ENCODE measurements around the gene GNB1L.
"Not testable (repeated sequence)": the region's sequence is repeated elsewhere in the genome, so short reads cannot be mapped to it uniquely, and the experiment has no call there.

Gene GNB1L

DNA sequence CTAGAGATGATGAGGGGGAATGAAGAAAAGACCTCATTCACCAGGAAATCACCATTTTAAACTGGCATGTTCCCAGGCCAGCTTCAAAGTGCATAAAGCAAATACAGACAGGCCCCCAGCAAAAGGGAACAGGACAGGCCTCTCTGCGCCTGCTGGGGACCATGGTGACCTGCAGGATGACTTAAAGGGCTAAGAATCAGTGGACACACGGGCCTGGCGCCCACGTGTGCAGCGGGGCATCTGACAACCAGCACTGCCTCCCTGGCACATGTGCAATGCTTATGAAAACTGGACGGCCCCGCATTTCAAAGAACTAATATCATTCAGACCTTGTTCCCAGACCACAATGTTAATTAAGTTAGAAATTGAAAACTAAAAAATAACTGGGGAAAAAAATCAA, 58.5 kb downstream of the GNB1L start:
- DNase-seq (ENCODE audit: low read depth, low spot score), result no peak

DNA sequence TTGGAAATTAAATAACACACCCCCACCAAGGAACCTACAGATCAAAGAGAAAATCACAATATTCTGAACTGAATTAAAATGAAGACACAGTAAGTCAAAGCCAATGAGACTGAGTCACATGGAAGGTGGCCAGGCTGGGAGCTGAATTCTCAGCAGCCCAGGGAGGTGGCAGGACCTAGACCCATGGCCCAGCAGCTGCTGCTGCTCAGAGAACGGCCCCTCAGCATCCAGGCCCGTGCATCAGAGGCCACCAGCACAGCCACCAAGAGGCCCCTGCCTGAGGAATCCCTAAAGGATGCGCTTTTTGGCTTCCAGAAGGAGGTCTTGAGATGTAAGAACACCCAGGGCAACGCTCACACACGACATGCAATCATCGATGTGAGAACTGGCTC, 59.1 kb downstream of the GNB1L start:
- DNase-seq (ENCODE audit: low read depth, low spot score), result no peak

DNA sequence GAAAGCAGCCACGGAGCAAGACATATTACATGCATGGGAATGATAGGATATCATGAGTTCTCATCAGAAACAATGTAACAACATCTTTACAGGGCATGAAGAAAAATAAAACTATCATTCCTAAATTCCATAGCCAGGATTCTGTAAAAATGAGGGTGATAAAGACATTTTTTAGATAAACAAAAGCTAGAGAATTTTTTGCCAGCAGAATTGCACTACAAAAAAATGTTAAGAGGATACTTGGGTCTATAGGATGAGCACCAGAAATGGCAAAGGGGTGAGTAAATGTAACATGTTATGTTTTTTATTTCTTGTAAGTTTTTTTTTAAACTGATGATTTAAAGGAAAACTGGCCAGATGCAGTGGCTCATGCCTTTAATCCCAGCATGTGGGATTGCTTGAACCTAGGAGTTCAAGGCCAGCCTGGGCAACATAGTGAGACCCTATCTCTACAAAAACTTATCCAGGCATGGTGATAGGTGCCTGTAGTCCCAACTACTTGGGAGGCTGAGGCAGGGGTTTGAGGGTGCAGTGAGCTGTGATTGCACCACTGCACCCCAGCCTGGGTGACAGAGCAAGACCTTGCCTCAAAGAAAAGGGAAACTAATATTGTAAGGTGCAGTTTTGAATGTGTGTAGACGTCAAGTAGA, 60.9 kb downstream of the GNB1L start:
- DNase-seq (ENCODE audit: low read depth, low spot score), result no peak

GRCh38 chr22:19793161-19793560, 61.5 kb downstream of the GNB1L start:
- no peak for DNase-seq (ENCODE audit: low read depth, low spot score)

GRCh38 chr22:19792383-19792896, 62.2 kb downstream of the GNB1L start:
- DNase-seq (ENCODE audit: low read depth, low spot score), result not testable (repeated sequence)

- DNase-seq (ENCODE audit: low read depth, low spot score), result no peak
These were observed 62.8 kb downstream of the GNB1L start for GRCh38 chr22:19791894-19792293.

DNA sequence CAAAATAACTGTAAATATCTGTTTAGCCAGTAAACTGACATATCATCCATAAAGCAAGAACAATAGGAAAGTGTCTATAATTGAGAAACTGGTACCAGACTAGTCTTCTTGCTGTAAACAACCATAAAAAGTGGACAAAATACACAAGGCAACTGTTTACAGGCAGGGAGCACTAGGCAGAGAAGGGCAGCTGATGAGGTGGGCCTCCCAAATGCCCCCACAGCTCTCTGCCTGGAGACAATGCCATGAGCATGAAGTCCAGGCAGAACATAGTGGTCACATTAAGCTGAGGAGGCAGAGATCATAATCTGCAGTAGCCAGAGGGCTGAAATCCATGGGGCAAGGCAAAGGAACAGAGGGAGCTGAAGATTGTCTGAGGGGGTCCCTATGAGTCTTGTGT, 63.4 kb downstream of the GNB1L start:
- DNase-seq (ENCODE audit: low read depth, low spot score), result no peak

DNA sequence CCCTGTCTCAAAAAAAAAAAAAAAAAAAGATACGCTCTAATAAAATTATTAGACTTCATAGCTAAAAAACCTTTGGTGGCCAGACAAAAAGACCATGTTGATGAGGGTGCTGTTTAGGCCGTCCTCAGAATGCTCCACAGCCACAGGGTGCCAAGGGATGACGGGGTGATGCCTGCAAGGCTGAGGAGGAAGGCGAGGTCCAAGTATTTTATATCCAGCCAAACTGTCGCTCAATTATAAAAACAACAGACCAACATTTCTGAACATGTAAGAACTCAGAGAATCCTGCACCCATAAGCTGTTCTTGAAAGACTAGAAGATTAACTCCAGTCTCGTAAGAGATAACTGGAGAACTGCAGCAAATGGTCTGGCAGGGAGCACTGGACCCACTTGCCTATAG, 64.8 kb downstream of the GNB1L start:
- no peak for DNase-seq (ENCODE audit: low read depth, low spot score)

DNA sequence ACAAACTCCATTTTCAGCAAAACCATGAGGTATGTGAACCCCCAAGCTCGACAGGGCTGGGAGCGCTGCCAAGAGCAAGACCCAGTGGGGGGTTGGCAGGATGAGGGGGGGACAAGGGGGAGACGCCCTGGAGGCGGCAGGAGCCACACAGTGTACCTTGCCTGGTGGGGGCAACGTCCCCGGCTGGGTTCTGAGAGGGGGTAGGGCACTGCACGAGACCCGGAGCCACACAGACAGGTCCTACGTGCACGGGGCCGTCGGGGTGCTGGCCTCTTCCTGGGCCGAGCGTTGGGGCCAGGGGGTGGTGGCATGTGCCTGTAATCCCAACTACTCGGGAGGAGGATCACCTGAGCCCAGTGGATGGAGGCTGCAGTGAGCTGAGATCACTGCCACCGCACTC, 65.3 kb downstream of the GNB1L start:
- no peak for DNase-seq (ENCODE audit: low read depth, low spot score)

GRCh38 chr22:19788661-19789225, 65.9 kb downstream of the GNB1L start:
- DNase-seq (ENCODE audit: low read depth, low spot score), result no peak

- no peak for DNase-seq (ENCODE audit: low read depth, low spot score)
These were observed 66.9 kb downstream of the GNB1L start for GRCh38 chr22:19787849-19788141.

DNA sequence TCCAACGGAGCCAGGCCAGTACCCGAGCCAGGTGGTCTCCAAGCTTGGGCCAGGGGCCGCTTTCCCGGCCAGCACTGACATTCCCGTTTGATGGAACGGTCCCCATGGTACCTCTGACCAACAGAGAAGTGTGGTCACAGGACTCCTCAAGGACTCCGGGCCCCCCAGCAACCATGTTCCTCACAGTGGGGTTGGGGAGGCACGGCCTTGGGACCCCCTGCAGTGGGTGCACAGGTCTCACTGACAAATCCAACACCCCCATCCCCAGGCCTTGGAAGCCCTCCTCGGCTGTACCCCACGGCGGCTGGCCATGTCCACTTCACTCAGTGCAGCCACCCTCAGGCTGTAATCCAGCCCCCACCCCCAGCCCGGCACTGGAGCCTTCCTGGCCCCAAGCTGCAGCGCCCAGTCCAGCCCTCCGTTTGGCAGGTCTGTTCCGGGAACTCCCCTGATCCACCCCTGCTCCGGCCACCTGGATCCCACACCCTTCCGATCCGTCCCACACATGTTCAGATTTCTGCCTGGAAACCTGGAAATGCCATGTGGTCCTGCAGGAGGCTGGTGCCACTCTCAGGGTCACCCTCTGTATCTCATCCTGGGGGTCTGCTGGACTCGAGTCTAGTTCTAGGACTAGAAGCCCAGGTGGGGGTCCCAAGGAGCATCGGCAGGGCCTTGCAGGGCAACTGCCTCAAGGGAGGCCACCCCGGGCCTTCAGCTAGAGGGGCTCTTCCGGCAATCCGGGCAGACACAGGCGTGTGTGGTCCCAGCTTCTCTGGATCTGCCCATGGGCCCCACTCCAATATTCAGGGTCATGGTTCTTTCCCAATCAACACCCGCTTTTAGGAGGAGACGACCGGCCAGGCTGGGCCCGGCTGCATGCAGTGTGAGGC, 67.5 kb downstream of the GNB1L start:
- DNase-seq (ENCODE audit: low read depth, low spot score), result no peak

- no peak for DNase-seq (ENCODE audit: low read depth, low spot score)
These were observed 68.4 kb downstream of the GNB1L start for GRCh38 chr22:19786264-19786585.

GRCh38 chr22:19785461-19786263, 69.0 kb downstream of the GNB1L start:
- no peak for DNase-seq (ENCODE audit: low read depth, low spot score)

- no peak for DNase-seq (ENCODE audit: low read depth, low spot score)
These were observed 70.1 kb downstream of the GNB1L start for GRCh38 chr22:19784384-19785175.

- no peak for DNase-seq (ENCODE audit: low read depth, low spot score)
These were observed 70.9 kb downstream of the GNB1L start for GRCh38 chr22:19783586-19784383.

- no peak for DNase-seq (ENCODE audit: low read depth, low spot score)
These were observed 72.1 kb downstream of the GNB1L start for GRCh38 chr22:19782533-19782932.

DNA sequence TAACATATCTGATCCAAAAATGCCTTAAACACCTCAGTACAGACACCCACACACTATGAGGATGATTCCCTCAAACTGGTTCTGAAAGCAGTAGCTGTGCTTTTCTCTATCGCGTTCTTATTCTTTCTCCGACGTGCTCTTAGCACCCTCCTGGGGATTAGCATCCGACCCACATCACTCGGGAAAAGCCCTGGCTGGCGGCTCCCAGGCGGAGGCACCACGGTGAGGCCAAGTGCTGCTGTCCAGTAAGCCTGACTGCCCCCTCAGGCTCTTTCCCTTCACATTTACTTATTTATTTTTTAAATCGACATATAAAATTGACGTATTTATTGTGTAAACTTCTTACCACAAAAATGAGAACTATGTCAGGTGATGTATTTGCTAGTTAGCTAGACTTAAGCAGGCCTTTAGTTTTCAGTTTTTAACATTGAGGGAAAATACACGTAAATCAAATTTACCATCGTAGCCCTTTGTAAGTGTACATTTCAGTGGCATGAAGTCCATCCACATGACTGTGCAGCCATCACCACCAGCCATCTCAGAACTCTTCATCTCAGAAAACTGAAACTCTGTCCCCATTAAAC, 74.9 kb downstream of the GNB1L start:
- DNase-seq (ENCODE audit: low read depth, low spot score), result no peak

- DNase-seq (ENCODE audit: low read depth, low spot score), result no peak
These were observed 75.7 kb downstream of the GNB1L start for GRCh38 chr22:19779011-19779421.

DNA sequence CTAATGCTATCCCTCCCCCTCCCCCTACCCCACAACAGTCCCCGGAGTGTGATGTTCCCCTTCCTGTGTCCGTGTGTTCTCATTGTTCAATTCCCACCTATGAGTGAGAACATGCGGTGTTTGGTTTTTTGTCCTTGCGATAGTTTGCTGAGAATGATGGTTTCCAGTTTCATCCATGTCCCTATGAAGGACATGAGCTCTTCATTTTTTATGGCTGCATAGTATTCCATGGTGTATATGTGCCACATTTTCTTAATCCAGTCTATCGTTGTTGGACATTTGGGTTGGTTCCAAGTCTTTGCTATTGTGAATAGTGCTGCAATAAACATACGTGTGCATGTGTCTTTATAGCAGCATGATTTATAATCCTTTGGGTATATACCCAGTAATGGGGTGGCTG, 77.5 kb downstream of the GNB1L start:
- not testable (repeated sequence) for DNase-seq (ENCODE audit: low read depth, low spot score)
